GM21717 (cell line): ENCODE data around the gene LZTR1.

Source experiments
- ATAC-seq: cut with Tn5 transposase; IDR thresholded peaks from one replicate; pipeline ENCODE4 v1.9.1; 2021; ENCODE audit warnings: mild to moderate bottlenecking, moderate library complexity; ENCODE audit not compliant: unreplicated experiment

The LZTR1 gene

DNA sequence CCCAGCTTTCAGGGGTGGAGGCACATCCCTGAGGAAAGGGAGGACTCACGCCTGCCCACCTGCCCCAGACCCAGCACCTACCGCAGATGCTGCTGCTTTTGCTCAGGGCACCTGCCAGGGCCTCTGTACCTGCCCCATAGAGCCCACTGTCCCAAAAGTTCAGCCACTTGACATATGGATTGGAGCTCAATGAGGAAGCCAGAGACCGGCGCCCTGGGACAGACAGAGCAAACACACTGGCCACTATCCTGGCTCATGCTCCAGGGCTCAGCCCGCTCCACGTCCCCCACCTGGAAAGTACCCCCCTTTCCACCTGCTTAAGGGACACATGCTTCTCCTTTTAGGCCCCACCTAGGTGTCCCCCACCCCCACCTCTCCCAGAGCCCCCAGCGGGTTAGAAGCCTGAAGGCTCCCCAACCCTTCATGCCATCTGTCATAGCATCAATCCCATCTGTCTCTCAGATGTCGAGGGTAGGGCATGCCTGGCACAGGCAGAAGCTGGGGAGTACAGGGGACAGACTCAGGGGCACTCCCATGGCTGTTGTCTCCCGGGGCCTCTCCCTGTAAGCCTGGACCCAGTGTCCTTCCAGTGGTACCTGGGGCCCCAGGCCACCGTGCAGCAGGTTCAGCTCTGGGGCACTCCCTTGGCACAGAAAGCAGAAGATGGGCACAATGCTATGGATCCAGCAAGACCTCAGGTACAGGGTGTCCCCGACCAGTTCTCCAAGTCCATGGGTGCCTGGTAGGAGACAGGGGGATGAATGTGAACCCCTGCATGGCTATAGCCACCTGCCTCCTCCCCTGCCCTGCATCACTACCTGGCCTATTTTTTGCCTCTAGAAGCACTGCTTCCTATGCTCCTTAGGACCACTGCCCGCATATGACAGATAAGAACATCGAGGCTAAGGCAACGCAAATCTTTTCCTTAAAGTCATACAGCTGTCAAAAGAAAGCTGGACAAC, 30.6 kb downstream of the LZTR1 start:
- ATAC-seq: no peak

DNA sequence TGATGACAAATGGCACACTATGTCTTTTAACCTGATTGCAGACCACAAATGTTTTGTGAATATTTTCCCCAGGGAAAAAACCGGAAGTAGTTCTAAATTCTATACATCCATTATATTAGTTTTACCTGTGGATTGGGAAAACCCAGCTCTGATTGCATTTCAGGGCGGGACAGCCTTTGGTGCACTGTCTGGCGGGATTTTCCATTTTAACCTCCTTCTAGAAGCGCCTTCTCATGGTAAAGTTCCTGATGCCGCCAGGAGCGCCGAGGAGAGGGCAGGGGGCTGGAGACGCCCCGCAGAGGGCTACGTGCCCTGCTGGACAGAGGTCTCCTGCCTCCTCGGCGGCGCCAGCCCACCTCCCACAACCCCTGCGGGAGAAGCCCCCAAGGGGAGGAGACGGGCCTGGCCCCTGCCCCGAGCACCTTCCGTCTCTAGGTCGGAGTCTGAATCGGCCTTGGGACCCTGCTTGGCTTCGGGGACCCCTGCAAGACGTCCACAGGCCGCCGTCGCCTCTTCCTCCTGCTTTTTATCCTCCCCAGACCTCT, 31.6 kb downstream of the LZTR1 start:
- no peak for ATAC-seq

DNA sequence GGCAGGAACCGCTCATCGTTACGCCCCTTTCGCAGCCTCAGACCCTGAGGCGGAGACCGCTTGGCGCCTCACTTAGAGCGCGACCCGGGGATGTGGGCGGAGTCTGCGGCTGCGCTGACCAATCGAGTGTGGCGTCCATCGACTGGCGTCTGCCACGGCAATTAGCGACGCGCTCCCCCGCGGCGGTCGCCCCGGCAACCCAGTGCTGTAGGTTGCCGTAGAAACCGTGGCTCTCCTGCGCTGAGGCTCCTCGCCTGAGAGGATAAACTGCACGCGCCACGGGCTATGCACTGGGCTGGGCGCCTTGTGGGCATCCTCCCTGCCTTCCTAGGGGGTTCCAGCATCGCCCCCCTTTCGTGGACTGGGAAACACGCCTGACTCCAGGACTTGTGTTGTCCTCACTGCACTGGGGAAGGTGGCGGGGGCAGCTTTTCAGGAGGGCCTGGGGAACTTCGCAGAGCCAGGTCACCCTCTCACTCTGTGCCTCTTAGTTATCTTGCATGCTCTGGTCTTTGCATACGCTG, 32.2 kb downstream of the LZTR1 start:
- peak; percentile 72 for ATAC-seq

DNA sequence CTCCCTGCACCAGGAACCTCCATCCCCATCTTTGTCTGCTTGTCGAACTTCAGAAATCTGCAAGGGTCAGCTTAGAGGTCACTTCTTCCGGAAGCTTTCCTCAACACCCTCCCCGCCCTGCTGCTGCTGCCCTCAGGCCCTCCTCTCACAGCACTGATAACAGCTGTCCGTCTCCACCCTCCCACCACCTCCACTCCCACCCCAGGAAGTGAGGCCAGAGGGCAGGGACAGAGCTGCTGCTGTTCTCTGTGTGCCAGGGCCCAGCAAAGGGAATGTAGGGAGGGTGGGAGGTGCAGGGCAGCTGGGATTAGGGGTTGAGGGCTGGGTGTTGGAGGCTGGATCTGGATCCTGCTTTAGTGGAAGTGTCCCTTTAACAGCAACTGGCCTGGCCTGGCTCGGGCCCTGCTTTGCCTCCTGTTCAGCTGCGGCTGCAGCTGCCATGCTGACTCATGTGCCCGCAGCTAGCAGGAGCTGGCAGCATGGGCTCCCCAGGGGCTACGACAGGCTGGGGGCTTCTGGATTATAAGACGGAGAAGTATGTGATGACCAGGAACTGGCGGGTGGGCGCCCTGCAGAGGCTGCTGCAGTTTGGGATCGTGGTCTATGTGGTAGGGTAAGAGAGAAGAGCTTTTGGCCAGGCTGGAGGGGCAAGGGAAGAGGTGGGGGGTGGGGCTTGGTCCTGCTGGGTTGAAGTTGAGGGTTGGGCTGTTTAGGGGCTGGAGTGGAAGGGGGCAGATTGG, 32.8 kb downstream of the LZTR1 start, which contains the start of gene P2RX6:
TSS of gene P2RX6 (plus strand) at position 440 of the 740 bp plus-strand sequence. CDS start at position 450, 10 bp downstream.
- ATAC-seq: no peak

DNA sequence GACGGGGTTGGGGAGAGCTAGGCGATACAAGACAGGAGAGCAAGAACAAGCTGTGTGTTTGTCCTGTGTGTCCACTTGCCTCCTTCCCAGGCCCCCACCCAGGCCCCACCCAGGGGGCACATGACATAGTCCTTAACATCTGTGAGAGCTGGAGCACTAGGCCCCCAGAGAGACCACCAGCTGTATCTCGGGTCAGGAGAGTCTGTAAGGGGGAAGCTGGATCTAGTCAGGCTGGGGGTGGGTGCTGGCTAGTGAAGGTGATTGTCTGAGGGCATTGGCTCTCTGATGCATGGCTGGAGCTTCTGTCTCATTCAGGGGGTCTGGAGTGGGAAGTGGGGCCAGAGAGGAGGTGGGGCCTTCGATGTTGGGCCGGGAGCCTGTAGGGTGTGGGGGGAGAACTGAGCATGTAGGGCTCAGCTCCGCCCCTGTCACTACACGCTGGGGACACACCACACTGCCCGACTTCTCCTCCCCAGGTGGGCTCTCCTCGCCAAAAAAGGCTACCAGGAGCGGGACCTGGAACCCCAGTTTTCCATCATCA, 33.4 kb downstream of the LZTR1 start:
- ATAC-seq: no peak

DNA sequence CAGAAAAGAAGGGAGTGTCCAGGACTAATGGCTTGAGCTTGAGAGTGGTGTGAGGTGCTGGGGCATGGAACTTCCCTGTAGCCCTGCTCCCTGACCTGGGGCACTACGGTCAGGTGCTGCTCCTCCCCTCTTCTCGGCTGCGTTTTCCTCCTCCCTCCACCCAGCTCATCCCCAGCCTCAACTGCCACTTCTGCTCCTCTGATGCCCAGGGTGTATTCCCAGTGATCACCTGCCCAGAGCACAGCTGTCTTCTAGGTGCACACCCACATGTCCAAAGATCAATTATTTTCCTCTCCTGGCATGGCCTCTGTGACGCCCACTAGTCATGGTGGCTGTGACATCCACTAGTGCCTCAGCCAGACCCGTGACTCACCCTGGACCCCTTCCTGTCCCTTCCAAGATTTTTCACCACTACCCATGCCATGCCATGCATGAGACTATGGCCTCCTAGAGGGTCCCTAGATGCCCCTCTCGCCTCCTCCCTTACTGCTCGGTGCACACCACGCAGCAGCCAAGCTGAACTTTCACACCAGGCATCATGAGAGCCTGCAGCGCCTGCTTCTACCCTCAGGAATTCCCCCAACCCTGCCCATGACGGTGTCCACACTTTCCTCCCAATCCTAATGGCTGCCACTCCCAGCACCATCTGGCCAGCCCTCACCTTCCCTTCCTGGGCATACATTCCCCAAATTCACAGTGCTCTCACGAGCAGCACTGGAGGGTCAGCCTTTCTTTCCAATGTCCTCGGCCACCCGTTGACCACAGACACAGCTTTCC, 34.7 kb downstream of the LZTR1 start:
- no peak for ATAC-seq

DNA sequence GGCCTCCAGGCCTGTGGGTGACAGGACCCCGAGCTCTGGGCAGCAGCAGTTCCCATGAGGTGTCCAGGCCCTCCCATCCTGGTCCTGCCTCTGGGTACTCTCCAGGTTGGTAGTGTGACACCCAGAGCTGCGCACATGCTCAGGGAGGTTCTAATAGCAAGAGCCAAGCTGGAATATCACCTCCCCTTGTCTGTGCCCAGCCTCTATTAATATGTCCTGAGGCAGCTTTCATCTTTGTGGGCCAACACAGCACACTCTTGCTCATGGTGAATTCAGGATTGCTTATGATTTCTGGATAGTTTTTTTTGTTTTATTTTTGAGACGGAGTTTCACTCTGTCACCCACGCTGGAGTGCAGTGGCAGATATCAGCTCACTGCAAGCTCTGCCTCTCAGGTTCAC, 36.2 kb downstream of the LZTR1 start:
- no peak for ATAC-seq

DNA sequence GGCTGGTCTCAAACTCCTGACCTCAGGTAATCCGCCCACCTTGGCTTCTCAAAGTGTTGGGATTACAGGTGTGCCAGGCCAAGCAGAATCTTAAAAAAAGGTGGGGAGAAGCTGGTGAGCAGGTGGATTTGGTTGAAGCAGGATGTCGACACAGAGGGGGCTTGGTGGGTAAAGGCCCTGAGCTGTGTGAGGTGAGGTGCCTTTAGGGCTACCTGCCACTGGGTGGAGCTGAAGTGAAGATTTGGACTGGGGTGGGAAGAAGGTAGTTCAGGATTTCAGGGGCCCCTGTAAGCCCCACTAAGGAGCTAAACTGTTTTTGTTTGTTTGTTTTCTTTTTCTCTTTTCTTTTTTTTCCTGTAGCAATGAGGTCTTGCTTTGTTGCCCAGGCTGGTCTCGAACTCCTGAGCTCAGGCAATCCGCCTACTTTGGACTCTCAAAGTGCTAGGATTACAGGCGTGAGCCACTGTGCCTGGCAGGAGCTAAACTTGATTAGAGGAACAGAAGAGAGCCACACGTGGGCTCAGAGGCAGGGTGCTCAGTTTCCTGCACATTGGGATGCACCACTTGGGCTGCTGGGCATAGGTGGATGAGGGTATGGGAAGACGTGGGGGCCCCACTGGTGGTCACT, 38.8 kb downstream of the LZTR1 start:
- no peak for ATAC-seq

DNA sequence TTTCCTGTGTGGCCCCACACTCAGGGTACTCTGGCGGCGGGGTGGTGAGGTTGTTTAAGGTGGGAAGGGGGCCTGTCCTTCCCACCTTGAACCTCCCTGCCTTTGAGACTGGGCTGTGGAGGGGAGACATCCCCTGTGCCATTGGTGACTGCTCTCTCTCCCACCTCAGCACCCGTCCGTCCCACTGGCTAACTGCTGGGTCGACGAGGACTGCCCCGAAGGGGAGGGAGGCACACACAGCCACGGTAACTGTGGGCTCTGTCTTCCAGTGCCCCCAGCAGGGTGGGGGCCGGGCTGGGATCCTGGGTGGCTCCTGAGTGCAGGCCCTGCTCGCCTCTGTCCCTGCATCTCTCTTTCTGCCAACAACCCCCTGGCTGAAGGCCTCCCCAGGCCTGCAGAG, 40.4 kb downstream of the LZTR1 start:
- no peak for ATAC-seq

DNA sequence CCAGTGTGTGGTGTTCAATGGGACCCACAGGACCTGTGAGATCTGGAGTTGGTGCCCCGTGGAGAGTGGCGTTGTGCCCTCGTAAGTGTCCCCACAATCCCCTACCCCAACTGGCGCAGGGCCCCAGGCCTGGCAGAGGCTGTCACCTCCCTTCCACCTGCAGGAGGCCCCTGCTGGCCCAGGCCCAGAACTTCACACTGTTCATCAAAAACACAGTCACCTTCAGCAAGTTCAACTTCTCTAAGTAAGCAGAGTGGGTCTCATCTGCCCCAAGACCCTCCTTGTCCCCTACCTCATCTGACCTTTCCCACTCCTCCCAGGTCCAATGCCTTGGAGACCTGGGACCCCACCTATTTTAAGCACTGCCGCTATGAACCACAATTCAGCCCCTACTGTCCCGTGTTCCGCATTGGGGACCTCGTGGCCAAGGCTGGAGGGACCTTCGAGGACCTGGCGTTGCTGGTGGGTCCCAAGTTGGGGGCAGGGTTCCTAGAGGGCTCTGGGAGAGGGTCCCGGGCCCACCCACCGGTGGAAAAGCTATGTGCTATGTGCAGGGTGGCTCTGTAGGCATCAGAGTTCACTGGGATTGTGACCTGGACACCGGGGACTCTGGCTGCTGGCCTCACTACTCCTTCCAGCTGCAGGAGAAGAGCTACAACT, 41.0 kb downstream of the LZTR1 start:
- no peak for ATAC-seq

DNA sequence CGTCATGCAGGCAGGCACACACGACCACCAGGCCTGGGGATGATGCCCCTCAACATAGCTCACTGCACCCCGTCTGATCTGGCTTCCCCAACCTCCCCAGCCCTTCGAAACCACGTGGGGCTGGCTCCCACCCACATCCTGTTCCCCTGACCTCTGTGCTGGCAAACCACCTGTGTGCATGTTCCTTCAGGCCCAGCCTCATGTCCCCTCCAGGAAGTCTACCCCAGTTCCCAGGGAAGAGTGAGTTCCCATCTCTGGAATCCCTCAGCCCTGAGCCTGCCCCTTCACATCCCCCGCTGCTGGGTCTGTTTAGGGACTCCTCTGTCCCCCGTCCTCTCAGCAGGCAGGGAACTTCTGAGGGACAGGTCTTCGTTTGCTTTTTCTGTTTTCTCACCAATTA, 43.2 kb downstream of the LZTR1 start:
- no peak for ATAC-seq

DNA sequence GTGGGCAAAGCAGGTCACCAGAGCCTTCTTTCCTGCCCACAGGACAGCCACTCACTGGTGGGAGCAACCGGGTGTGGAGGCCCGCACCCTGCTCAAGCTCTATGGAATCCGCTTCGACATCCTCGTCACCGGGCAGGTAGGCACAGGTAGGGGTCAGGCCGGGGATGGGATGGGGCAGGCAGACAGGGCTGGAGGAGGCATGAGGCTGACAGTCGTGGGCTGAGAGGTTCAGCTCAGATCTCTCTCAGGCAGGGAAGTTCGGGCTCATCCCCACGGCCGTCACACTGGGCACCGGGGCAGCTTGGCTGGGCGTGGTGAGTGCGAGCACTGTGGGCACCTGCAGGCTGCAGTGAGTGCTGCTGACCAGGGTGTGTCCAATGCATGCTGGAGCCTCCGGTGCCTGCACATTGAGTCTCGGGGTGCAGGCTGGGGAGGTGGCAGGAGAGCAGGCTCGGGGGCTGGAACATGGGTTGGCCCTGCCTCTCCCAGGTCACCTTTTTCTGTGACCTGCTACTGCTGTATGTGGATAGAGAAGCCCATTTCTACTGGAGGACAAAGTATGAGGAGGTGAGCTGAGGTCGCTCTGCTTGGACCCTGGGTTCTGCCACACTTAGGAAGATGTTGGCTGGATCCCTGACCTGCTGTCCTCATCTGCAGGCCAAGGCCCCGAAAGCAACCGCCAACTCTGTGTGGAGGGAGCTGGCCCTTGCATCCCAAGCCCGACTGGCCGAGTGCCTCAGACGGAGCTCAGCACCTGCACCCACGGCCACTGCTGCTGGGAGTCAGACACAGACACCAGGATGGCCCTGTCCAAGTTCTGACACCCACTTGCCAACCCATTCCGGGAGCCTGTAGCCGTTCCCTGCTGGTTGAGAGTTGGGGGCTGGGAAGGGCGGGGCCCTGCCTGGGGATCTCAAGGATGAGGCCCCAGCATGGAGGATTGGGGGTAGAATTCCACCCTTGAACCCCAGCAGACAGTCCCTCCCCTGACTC, 44.0 kb downstream of the LZTR1 start:
- no peak for ATAC-seq

DNA sequence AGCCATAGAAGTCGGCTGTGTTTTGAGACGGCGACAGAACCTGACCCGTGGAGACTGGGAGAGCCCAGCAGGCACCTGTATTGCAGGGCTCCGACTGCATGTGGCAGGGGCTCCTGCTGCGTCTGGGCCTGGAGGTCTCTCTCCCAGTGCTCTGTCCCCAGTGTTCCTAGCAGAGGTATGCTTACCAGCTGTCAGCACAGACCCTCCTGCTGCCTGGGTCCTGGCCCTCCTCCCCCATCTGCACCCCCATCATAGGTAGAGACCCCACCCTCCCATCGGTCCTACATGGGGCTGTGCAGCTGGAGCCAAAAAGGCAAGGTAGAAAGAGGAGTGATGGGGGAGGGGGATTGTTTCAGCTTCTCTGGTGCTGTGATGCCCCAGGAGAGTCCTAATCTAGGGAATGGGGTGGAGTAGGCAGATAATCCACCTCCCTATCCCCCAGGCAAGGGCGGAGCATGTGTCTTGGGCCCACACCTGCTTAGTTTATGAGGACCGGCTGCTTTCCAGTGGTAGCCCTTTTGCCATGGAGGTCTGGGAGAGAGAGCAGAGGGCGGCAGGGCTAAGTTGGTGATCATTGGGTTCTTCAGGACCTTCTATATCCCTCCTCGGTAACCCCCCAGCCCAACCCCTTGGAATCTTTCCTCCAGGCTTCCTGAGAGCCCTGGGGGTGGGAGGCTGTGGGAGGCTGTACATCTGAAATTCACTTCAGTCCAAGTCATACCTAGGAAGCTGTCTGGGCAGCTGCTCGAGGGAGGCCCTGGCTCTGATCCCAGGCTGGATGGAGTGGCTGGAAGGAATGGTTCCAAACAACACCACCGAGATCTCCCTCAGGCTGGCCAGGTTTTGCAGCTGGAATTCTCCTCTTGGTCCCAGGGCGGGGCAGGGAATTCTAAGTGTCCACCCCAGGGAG, 44.9 kb downstream of the LZTR1 start:
- no peak for ATAC-seq

DNA sequence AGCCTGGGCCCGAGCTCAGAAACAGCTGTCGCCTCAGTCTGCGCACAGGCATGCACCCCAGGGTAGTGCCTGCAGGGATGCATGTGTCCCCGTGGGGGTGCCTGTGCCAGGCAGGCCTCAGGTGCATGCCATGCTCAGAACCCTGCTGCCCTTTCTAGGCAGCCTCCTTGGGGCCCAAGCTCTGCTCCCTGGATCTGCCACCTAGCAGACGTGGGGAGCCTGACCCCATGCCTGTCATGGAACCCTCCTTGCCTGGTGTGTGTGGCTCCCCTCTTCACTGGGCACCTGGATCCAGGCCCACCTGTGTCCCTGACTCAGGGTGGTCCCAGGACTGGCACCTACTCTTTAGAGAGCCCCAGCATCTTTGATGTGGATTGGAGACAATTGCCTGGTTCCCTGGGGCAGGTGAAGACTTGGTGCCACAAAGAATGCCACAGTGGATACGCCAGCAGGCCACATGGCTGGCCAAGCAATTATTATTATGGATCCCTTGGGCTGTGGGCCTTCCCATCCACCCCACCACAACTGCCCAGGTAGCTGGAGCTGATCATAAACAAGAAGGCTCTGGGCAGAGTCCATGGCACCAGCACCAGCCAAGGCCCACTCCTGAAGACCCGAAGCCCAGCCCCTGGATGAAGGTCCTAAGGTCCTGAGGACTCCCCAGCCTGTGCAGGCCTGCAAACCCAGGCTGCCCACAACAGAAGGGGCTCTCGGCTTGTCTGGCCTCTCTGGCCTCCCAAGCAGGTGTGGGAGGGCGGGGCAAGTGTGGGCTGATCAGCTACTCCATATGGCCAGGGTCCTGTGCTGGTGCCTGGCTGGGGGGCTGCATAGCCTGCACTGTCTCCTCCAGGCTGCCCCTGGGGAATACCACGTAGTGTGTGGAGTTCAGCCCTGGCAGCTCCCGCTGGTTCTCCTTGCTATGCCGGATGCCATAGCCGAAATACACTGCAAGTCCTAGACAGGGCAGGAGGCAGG, 46.5 kb downstream of the LZTR1 start:
- no peak for ATAC-seq

DNA sequence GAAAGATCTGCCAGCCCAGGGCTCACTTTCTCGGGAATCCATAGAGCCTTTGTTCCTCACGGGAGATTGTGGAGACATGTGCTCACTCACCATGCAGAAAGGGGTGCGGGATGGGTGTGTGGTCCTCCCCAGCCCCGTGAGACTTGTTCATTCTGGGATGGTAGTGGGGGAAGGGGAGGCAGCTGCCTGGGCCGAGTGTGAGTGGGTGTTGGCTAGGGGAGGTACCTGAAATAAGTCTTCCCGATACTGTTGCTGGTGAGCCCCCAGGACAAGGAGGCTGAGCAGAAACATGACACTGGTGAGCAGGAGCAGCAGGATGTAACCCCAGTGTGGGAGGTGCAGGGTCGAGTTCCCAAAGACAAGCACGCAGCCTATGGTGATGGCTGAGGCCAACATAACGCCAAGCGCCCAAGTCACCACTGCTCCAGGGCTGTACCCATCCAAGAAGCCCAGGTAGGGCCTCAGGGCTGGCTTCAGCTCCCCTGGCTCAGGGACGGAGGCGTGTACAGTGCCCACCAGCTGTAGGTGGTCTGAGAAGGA, 47.5 kb downstream of the LZTR1 start:
- no peak for ATAC-seq

DNA sequence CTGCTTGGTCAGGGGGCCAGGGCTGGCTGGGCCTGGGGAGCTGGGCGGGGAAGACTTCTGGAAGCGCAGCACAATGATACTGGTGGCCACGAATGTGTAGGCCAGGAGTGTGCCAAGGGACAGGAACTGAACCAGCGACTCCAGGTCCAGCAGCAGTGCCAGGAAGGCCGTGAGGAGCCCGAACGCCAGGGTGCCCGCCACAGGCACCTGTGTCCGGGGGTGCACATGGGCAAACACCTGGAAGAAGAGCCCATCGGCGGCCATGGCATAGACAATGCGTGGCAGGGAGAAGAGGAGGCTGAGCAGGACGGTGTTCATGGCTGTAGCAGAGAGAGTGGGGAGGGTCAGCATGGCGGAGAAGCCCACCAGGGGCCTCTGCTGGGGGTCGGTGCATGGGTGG, 47.9 kb downstream of the LZTR1 start:
- ATAC-seq: no peak
